PC-9 (cell line): ENCODE measurements around the gene ANKRD9.

Source experiments
- EZH2 ChIP-seq: fragments of 200-600 bp; sonication (generic); IDR thresholded peaks from 2 replicates; pipeline ENCODE4 v1.8.0; 2017; ENCODE audit warnings: antibody characterized with exemption, low read depth
- TF ChIP-seq, protein P1 (sequence below): fragments of 200-600 bp; sonication (generic); conservative IDR thresholded peaks from 2 replicates; pipeline ENCODE4 v1.6.1; 2017; ENCODE audit warnings: mixed run types, antibody characterized with exemption, mild to moderate bottlenecking, moderate library complexity

DNA sequence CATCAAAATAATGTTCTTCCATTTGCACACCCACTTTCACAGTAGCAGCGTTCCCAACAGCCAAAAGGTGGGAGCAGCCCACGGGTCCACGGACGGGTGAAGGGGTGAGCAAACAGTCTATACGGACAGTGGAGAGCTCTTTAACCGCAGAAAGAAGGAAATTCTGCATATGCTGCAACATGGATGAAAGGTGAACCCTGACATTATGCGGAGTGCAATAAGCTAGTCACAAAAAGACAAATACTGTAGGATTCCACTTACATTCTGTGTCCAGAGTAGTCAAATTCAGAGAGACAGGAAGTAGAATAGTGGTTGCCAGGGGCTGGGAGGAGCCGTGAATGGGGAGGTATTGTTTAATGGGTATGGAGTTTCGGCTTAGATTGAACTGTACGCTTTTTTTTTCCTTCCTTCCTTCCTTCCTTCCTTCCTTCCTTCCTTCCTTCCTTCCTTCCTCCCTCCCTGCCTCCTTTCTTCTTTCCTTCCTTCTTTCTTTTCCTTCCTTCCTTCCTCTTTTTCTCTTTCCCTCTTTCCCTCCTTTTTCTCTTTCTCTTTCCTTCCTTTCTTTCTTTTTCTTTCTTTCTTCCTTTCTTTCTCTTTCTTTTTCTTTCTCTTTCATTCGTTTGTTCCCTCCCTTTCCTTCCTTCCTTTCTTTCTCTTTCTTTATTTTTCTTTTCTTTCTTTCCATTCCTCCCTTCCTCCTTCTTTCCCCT, 15.8 kb upstream of the ANKRD9 start:
- TF ChIP-seq, protein P1, sequence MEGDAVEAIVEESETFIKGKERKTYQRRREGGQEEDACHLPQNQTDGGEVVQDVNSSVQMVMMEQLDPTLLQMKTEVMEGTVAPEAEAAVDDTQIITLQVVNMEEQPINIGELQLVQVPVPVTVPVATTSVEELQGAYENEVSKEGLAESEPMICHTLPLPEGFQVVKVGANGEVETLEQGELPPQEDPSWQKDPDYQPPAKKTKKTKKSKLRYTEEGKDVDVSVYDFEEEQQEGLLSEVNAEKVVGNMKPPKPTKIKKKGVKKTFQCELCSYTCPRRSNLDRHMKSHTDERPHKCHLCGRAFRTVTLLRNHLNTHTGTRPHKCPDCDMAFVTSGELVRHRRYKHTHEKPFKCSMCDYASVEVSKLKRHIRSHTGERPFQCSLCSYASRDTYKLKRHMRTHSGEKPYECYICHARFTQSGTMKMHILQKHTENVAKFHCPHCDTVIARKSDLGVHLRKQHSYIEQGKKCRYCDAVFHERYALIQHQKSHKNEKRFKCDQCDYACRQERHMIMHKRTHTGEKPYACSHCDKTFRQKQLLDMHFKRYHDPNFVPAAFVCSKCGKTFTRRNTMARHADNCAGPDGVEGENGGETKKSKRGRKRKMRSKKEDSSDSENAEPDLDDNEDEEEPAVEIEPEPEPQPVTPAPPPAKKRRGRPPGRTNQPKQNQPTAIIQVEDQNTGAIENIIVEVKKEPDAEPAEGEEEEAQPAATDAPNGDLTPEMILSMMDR, result no peak
- no peak for TF ChIP-seq EZH2
